IPS-18a (cell line): Measurements from ENCODE around the gene TMEM132A.

Experiments
- H3K27ac ChIP-seq: one replicate; pipeline ENCODE4 v1.5.1; 2013; ENCODE audit warnings: low read length
- H3K27me3 ChIP-seq: one replicate; pipeline ENCODE4 v1.6.1; 2013; ENCODE audit warnings: mild to moderate bottlenecking, low read length; ENCODE audit not compliant: control insufficient read depth, insufficient read depth
- H3K36me3 ChIP-seq: one replicate; pipeline ENCODE4 v1.6.1; 2013; ENCODE audit warnings: low read depth, low read length; ENCODE audit not compliant: control insufficient read depth
- H3K4me1 ChIP-seq: one replicate; pipeline ENCODE4 v1.6.1; 2013; ENCODE audit warnings: low read depth, low read length; ENCODE audit not compliant: control insufficient read depth
- H3K4me3 ChIP-seq: one replicate; pipeline ENCODE4 v1.5.1; 2013; ENCODE audit warnings: low read length
- H3K9ac ChIP-seq: one replicate; pipeline ENCODE4 v1.6.1; 2013; ENCODE audit warnings: mild to moderate bottlenecking, low read length, moderate library complexity
- H3K9me3 ChIP-seq: one replicate; pipeline ENCODE4 v1.6.1; 2013; ENCODE audit warnings: low read depth, low read length; ENCODE audit not compliant: control insufficient read depth

The TMEM132A gene

GRCh38 chr11:60925868-60926267, 1.6 kb downstream of the TMEM132A start:
- Histone ChIP-seq H3K4me1 (peaks cover 17% of the 10 kb centered on the region), H3K9ac (no peak overlapping the region), H3K27me3 (no peaks in the 10 kb centered on the region), H3K36me3 (peaks cover 32% of the 10 kb centered on the region), H3K9me3 (no peaks in the 10 kb centered on the region), H3K4me3 (peak overlapping the region; percentile 83), H3K27ac (no peak overlapping the region)

DNA sequence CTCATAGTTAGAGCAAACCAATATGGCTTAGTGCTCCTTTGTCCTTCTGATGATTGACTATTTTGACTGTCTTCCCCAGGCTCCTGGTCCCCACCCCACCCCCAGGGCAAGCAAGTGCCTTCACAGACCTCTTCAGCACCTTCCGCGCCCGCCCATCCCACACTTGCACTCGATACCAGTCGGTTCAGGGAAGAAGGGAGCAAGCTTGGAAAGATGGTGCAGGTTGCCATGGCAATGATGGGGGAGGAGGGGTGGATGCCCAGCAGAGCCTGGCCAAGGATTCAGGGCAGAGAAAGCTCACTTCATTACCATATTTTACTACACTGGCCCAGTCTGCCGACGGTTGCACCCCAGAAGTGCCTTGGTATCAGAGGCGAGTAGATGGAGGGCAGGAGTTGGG, 2.2 kb downstream of the TMEM132A start:
- H3K4me3 ChIP-seq, result no peak overlapping the region
- no peaks in the 10 kb centered on the region for H3K27me3 ChIP-seq
- peaks cover 17% of the 10 kb centered on the region for H3K4me1 ChIP-seq
- H3K9me3 ChIP-seq, result no peaks in the 10 kb centered on the region
- peaks cover 32% of the 10 kb centered on the region for H3K36me3 ChIP-seq
- H3K27ac ChIP-seq, result no peak overlapping the region
- no peak overlapping the region for H3K9ac ChIP-seq

- H3K36me3 ChIP-seq, result peaks cover 33% of the 10 kb centered on the region
- no peaks in the 10 kb centered on the region for H3K27me3 ChIP-seq
- no peak overlapping the region for H3K27ac ChIP-seq
- no peaks in the 10 kb centered on the region for H3K9me3 ChIP-seq
- no peak overlapping the region for H3K9ac ChIP-seq
- peaks cover 17% of the 10 kb centered on the region for H3K4me1 ChIP-seq
- no peak overlapping the region for H3K4me3 ChIP-seq
Observed at GRCh38 chr11:60927061-60927592, 2.9 kb downstream of the TMEM132A start.

DNA sequence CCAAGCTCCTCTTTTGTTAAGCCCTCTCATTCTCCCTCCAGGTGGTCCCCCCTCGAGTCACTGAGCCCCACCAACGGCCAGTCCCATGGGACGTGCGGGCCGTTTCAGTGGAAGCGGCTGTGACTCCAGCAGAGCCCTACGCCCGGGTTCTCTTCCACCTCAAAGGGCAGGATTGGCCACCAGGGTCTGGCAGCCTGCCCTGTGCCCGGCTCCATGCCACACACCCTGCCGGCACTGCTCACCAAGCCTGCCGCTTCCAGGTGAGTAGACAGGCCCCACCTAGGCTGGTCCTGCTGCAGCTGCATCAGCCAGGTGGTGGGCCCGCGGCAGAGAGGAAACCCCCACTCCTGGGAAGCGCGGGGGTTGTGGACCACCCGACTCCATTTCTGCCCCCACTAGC, 3.3 kb downstream of the TMEM132A start:
- H3K9me3 ChIP-seq, result no peaks in the 10 kb centered on the region
- H3K27ac ChIP-seq, result no peak overlapping the region
- peaks cover 34% of the 10 kb centered on the region for H3K36me3 ChIP-seq
- no peak overlapping the region for H3K4me3 ChIP-seq
- peaks cover 17% of the 10 kb centered on the region for H3K4me1 ChIP-seq
- no peaks in the 10 kb centered on the region for H3K27me3 ChIP-seq
- H3K9ac ChIP-seq, result no peak overlapping the region

DNA sequence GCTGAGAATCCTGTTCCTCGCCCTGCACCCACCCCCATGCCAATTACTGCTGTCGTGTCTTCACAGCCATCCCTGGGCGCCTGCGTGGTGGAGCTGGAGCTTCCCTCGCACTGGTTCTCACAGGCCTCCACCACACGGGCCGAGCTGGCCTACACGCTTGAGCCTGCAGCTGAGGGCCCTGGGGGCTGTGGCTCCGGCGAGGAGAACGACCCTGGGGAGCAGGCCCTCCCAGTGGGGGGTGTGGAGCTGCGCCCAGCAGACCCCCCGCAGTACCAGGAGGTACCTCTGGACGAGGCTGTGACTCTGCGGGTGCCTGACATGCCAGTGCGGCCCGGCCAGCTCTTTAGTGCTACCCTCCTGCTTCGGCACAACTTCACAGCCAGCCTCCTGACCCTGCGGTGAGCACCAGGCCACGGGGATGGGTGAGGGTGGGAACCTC, 4.3 kb downstream of the TMEM132A start:
- no peaks in the 10 kb centered on the region for H3K9me3 ChIP-seq
- H3K4me3 ChIP-seq, result no peak overlapping the region
- H3K36me3 ChIP-seq, result peaks cover 34% of the 10 kb centered on the region
- H3K27me3 ChIP-seq, result no peaks in the 10 kb centered on the region
- H3K4me1 ChIP-seq, result peaks cover 18% of the 10 kb centered on the region
- H3K9ac ChIP-seq, result no peak overlapping the region
- no peak overlapping the region for H3K27ac ChIP-seq

GRCh38 chr11:60929764-60930163, 5.5 kb downstream of the TMEM132A start:
- Histone ChIP-seq H3K4me1 (peaks cover 16% of the 10 kb centered on the region), H3K27ac (no peak overlapping the region), H3K27me3 (no peaks in the 10 kb centered on the region), H3K4me3 (no peak overlapping the region), H3K36me3 (peaks cover 35% of the 10 kb centered on the region), H3K9me3 (no peaks in the 10 kb centered on the region), H3K9ac (no peak overlapping the region)

- H3K9ac ChIP-seq, result no peak overlapping the region
- H3K36me3 ChIP-seq, result peaks cover 37% of the 10 kb centered on the region
- no peaks in the 10 kb centered on the region for H3K27me3 ChIP-seq
- H3K4me1 ChIP-seq, result peaks cover 14% of the 10 kb centered on the region
- no peaks in the 10 kb centered on the region for H3K9me3 ChIP-seq
- H3K27ac ChIP-seq, result no peak overlapping the region
- H3K4me3 ChIP-seq, result no peak overlapping the region
Observed at GRCh38 chr11:60930394-60930793, 6.1 kb downstream of the TMEM132A start.

DNA sequence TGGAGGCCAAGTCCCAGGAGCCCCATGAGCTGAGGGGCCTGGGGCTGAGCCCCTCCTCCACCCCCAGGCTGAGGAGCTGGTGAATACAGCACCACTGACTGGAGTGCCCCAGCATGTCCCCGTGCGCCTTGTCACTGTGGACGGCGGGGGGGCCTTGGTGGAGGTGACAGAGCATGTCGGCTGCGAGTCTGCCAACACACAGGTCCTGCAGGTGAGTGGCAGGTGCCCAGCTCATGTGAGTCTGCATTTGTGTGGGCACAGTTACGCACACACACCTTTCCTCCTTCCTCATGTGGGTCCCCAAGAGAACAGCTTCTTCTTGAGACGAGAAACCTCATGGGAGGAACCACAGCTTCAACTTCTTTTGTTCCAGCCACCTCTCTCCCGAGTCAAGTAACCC, 7.7 kb downstream of the TMEM132A start:
- H3K9ac ChIP-seq, result no peak overlapping the region
- H3K4me1 ChIP-seq, result peaks cover 3% of the 10 kb centered on the region
- H3K27me3 ChIP-seq, result no peaks in the 10 kb centered on the region
- H3K9me3 ChIP-seq, result no peaks in the 10 kb centered on the region
- no peak overlapping the region for H3K27ac ChIP-seq
- no peak overlapping the region for H3K4me3 ChIP-seq
- peaks cover 37% of the 10 kb centered on the region for H3K36me3 ChIP-seq

DNA sequence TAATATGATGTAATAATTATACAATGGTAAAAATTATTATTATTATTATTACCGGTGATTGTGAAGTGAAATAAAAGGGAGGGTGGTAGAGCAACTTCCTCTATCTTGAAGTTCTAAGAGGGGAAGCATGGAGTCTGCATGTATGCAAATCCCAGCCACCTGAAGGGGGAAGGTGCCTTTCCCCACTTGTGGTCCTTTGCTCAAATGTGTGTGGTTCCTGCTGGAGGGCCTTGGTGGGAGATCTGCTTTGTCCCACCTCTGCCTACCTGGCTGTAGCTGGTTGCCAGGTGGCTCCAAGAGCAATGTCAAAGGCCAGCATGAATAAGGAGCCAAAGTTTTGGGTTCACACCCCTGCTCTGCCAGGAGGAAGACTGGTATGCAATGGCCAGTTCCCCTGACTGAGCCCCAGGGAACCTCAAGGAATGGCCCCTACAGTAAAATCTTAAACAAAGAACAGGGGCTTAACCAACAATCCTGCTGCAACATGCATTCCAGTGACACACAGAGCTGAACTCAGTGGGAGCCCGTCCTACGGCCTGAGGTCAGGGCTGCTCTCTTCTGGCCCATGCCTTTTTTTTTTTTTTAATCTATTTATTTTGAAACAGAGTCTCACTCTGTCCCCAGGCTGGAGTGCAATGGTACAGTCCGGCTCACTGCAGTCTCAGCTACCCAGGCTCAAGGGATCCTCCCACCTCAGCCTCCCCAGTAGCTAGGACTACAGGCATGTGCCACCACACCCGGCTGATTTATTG, 8.5 kb downstream of the TMEM132A start:
- Histone ChIP-seq H3K27me3 (no peaks in the 10 kb centered on the region), H3K36me3 (peaks cover 37% of the 10 kb centered on the region), H3K4me3 (no peak overlapping the region), H3K9me3 (no peaks in the 10 kb centered on the region), H3K9ac (no peak overlapping the region), H3K4me1 (peaks cover 3% of the 10 kb centered on the region), H3K27ac (no peak overlapping the region)

- no peak overlapping the region for H3K9ac ChIP-seq
- H3K4me1 ChIP-seq, result peaks cover 3% of the 10 kb centered on the region
- peaks cover 31% of the 10 kb centered on the region for H3K36me3 ChIP-seq
- no peak overlapping the region for H3K4me3 ChIP-seq
- no peak overlapping the region for H3K27ac ChIP-seq
- H3K9me3 ChIP-seq, result no peaks in the 10 kb centered on the region
- H3K27me3 ChIP-seq, result no peaks in the 10 kb centered on the region
Observed at GRCh38 chr11:60933416-60934123, 9.3 kb downstream of the TMEM132A start.

DNA sequence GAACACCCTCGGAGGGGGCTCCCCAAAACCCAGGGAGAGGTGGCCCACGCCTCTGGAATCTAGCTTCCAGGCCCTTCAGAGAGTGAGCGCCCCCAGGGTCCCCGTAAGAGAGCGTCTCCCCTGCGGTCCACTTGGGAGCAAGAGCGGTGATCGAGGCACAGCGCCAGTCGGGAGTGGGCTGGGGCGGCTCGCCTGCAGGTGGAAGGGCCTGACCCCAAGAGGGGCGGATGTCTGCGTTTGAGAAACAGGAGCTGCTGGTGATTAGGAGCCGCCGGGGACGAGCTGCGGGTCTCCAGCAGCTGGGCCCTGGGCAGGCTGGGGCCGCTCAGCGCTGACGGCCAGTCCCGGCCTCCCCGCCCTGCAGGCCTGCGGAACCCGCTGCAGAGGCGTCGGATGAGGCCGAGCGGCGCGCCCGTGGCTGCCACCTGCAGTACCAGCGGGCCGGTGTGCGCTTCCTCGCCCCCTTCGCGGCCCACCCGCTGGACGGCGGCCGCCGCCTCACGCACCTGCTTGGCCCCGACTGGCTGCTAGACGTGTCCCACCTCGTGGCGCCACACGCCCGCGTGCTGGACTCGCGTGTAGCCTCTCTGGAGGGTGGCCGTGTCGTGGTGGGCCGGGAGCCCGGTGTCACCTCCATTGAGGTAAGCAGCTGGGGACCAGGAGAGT, 10.0 kb downstream of the TMEM132A start:
- Histone ChIP-seq H3K36me3 (peaks cover 24% of the 10 kb centered on the region), H3K9me3 (no peaks in the 10 kb centered on the region), H3K4me3 (no peak overlapping the region), H3K4me1 (peaks cover 3% of the 10 kb centered on the region), H3K27ac (no peak overlapping the region), H3K9ac (no peak overlapping the region), H3K27me3 (no peaks in the 10 kb centered on the region)
